HepG2 (cell line): ENCODE results near the gene SNX24. TPM values are rescaled to one million over a fixed set of nuclear protein-coding genes. Genes with fewer than 3 reads are reported as not detected.

Experiments
- ATAC-seq: fragments of 200-7000 bp; cut with Tn5 transposase; 3 replicates; pipeline ENCODE4 v1.9.1; 2020; ENCODE audit warnings: mild to moderate bottlenecking, moderate library complexity
- BruUV-seq: library from RNA; stranded (reverse); fragments of 400-500 nt; replicated peaks from 2 replicates; lab custom pipeline; 2021; lab: Mats Ljungman, UMichigan
- CTCF ChIA-PET: fragments of 300-600 bp; formaldehyde crosslinking; extraction: SDS; loops from one replicate; lab custom pipeline; 2021; ENCODE audit warnings: low total read pairs, inconsistent platforms, low intra/inter-chr PET ratio; lab: Yijun Ruan, JAX
- POLR2A ChIA-PET: fragments of 350-600 bp; sonication (Branson Sonifier 250); formaldehyde crosslinking; loops from one replicate; lab custom pipeline; 2020; ENCODE audit warnings: antibody characterized with exemption, inconsistent platforms; lab: Yijun Ruan, JAX
- DNase-seq: peaks from one replicate; pipeline ENCODE4 v3.0.0-alpha.2; 2015; ENCODE audit warnings: low spot score
- FAIRE-seq: peaks from 3 replicates; lab custom pipeline; 2011; peaks lifted over from hg19 to GRCh38; lab: Jason Lieb, UNC
- H2AFZ ChIP-seq: one replicate; pipeline ENCODE4 v1.6.1; 2011; ENCODE audit warnings: low read length, inconsistent platforms
- H3K27ac ChIP-seq: fragments of 300-600 bp; 3 replicates; pipeline ENCODE4 v1.8.0; 2011; ENCODE audit warnings: mixed run types, mild to moderate bottlenecking, mixed read lengths, low read length, inconsistent platforms; ENCODE audit not compliant: insufficient read depth; ENCODE audit errors: extremely low read length
- H3K27me3 ChIP-seq, 2 experiments: fragments of 200-600 bp in 1 of 2; 2 replicates in 1 of 2; 3 replicates in 1 of 2; pipeline versions ENCODE4 v1.6.0 to v1.8.0; 2011; ENCODE audit warnings: low read length in 2 of 2, mild to moderate bottlenecking in 2 of 2, moderate library complexity in 2 of 2, inconsistent platforms in 1 of 2; ENCODE audit not compliant: insufficient read depth in 2 of 2, control insufficient read depth in 1 of 2
- H3K36me3 ChIP-seq, 2 experiments: fragments of 200-600 bp in 1 of 2; replicated peaks in 1 of 2; 2 replicates in 1 of 2; 3 replicates in 1 of 2; pipeline versions ENCODE4 v1.5.1 to v1.8.0; 2011; ENCODE audit warnings: low read length in 2 of 2, inconsistent platforms in 1 of 2; ENCODE audit not compliant: insufficient read depth in 2 of 2, control insufficient read depth in 1 of 2
- H3K4me1 ChIP-seq: 2 replicates; pipeline ENCODE4 v1.5.1; 2012; ENCODE audit warnings: low read length, inconsistent platforms; ENCODE audit not compliant: insufficient read depth
- H3K4me2 ChIP-seq: 2 replicates; pipeline ENCODE4 v1.6.0; 2011; ENCODE audit warnings: low read depth, low read length, inconsistent platforms
- H3K4me3 ChIP-seq, 3 experiments: fragments of 200-600 bp in 1 of 3; sonication (generic), shearing (Covaris generic) in 1 of 3; replicated peaks in 1 of 3; 2 replicates each; pipeline ENCODE4 v1.5.1; 2011 to 2016; ENCODE audit warnings: low read length in 3 of 3, inconsistent platforms in 2 of 3, low read depth in 2 of 3, mild to moderate bottlenecking in 2 of 3, control low read depth in 1 of 3, mixed read lengths in 1 of 3; ENCODE audit not compliant: insufficient read depth in 1 of 3
- H3K79me2 ChIP-seq: one replicate; pipeline ENCODE4 v1.6.1; 2011; ENCODE audit warnings: low read length, inconsistent platforms; ENCODE audit not compliant: insufficient read depth
- H3K9ac ChIP-seq: 2 replicates; pipeline ENCODE4 v1.6.0; 2011; ENCODE audit warnings: mild to moderate bottlenecking, low read depth, low read length, inconsistent platforms; ENCODE audit not compliant: insufficient read depth
- H3K9me3 ChIP-seq: 2 replicates; pipeline ENCODE4 v1.5.1; 2012; ENCODE audit warnings: mild to moderate bottlenecking, low read length
- H4K20me1 ChIP-seq: 2 replicates; pipeline ENCODE4 v1.6.0; 2011; ENCODE audit warnings: inconsistent platforms, mild to moderate bottlenecking, low read length, moderate library complexity; ENCODE audit not compliant: insufficient read depth
- MAFK ChIP-seq, 2 experiments: IDR thresholded peaks in 1 of 2; conservative IDR thresholded peaks in 1 of 2; 2 replicates each; pipeline ENCODE4 v1.6.1; 2011; ENCODE audit warnings: improper control_type of control experiment in 2 of 2, low read length in 2 of 2
- ZNF672 ChIP-seq: sonication (generic); formaldehyde crosslinking; IDR thresholded peaks from 2 replicates; pipeline ENCODE4 v1.8.1; 2022; ENCODE audit warnings: missing genetic modification reagents
- ZNF678 ChIP-seq: sonication (generic); formaldehyde crosslinking; IDR thresholded peaks from 2 replicates; pipeline ENCODE4 v1.4.0; 2020; ENCODE audit warnings: mild to moderate bottlenecking, missing genetic modification reagents
- WGBS: methylation state at CpG from one replicate; pipeline ENCODE4 v1.1.6; 2017; ENCODE audit warnings: low lambda C conversion rate; 5-methylcytosine and 5-hydroxymethylcytosine counted together
- in situ Hi-C: cut with HindIII; loops from 2 replicates; pipeline ENCODE4 v1.10.0; 2017; ENCODE audit warnings: low pct_unique_long_range_greater_than_20kb; ENCODE audit not compliant: extremely low pct_ligation_motif_present
- intact Hi-C: fragments of 100-400 bp; cut with micrococcal nuclease; formaldehyde crosslinking; loops from one replicate; pipeline ENCODE4 v1.10.0; 2022; ENCODE audit not compliant: unreplicated experiment
- polyA plus RNA-seq, 8 experiments: library from polyadenylated mRNA; depleted of rRNA in 3 of 8; stranded (reverse) in 7 of 8; unstranded in 1 of 8; fragments of >200 nt; fragmentation: Illumina TruSeq in 4 of 8; extraction: Trizol in 4 of 8; gene quantifications; 2 replicates each; pipeline versions ENCODE4 v1.2.1 to v1.2.3, GENCODE V29; 2011 to 2016; ENCODE audit warnings: low read depth in 4 of 8, missing spikeins in 1 of 8, mixed read lengths in 1 of 8; ENCODE audit not compliant: insufficient read depth in 1 of 8
- total RNA-seq, 5 experiments: library from RNA; depleted of rRNA; stranded (reverse); fragments of >200 nt; fragmentation: Illumina TruSeq; extraction: Trizol; gene quantifications; 2 replicates each; pipeline ENCODE4 v1.2.3, GENCODE V29; 2016; ENCODE audit warnings: low read depth in 1 of 5
- TF ChIP-seq, protein P1 (sequence below): sonication (generic); formaldehyde crosslinking; IDR thresholded peaks from 2 replicates; pipeline ENCODE4 v1.5.0; 2020; ENCODE audit warnings: missing genetic modification reagents
- TF ChIP-seq, protein P2 (sequence below): sonication (generic); formaldehyde crosslinking; IDR thresholded peaks from 2 replicates; pipeline ENCODE4 v1.9.0; 2021; ENCODE audit warnings: missing genetic modification reagents, borderline replicate concordance

Gene SNX24
- total and polyA plus RNA-seq, 2 of the 13 experiments (the other 11 are each of a cell fraction or from before 2014, with no cell fraction given), result 7.2 to 23.7 TPM

DNA sequence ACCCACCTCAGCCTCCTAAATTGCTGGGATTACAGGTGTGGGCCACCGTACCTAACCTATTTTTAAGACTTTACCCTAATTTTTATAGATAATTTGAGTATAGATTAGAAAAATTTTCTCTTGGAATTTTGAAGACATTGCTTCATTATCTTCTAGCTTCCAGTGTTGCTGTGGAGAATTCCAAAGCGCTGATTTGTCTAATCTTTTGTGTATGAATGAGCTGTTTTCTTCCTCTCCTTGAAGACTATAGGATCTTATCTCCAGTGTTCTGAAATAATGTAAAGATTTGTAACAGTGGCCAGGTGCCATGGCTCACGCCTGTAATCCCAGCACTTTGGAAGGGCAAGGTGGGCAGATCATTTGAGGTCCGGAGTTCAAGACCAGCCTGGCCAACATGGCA lies 5.7 kb upstream of the SNX24 start:
- WGBS, result 95% methylated on average over 4 of the region's 4 CpGs
- H2AFZ ChIP-seq, result no peak overlapping the region
- H3K9me3 ChIP-seq, result no peaks in the 10 kb centered on the region
- H3K4me3 ChIP-seq, result no peak overlapping the region
- no peak overlapping the region for H3K4me2 ChIP-seq
- POLR2A ChIA-PET, result no interaction called here
- intact Hi-C loops, result loop anchor here (10.0 kb wide), 2 partner anchors 135 to 675 kb away; partner anchors contain the start of gene CSNK1G3
- no peaks in the 10 kb centered on the region for H3K36me3 ChIP-seq
- DNase-seq (no peak), ATAC-seq (no peak), FAIRE-seq (no peak)
- no peaks in the 10 kb centered on the region; a peak in 1 of 5 replicates for H3K27me3 ChIP-seq
- CTCF ChIA-PET, result no interaction called here
- H3K79me2 ChIP-seq, result no peaks in the 10 kb centered on the region
- BruUV-seq, result no TSS peak
- TF ChIP-seq, protein P1, sequence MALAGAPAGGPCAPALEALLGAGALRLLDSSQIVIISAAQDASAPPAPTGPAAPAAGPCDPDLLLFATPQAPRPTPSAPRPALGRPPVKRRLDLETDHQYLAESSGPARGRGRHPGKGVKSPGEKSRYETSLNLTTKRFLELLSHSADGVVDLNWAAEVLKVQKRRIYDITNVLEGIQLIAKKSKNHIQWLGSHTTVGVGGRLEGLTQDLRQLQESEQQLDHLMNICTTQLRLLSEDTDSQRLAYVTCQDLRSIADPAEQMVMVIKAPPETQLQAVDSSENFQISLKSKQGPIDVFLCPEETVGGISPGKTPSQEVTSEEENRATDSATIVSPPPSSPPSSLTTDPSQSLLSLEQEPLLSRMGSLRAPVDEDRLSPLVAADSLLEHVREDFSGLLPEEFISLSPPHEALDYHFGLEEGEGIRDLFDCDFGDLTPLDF (CRISPR knock-in tag), result no peak
- no peak for TF ChIP-seq ZNF672 (CRISPR knock-in tag)
- in situ Hi-C loops, result no loop called here
- no peaks in the 10 kb centered on the region for H4K20me1 ChIP-seq
- H3K27ac ChIP-seq, result no peak overlapping the region
- H3K4me1 ChIP-seq, result peaks cover 13% of the 10 kb centered on the region
- H3K9ac ChIP-seq, result no peak overlapping the region

DNA sequence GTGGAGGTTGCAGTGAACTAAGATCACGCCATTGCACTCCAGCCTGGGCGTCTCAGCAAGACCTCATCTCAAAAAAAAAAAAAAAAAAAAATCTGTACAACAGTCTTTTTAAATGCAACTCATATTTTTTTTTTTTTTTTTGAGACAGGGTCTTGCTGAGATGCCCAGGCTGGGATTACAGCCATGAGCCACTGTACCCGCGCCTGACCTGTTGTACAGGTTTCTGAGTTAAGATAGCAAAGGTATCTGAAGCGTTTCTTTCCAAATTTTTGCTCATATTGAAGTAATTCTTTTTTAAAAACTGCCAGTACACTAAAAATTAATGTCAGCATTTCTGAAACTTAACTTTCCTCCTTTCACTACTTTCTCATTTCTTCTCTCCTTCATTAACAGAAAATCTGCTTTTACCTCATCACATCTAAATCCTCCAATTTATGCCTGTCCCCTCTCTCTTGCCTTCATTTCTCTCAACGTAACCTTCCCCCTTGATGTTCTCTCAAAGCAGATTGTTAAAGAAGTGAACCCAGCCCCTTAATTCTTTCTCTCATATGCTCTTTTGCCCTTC lies 3.3 kb upstream of the SNX24 start:
- ChIA-PET POLR2A (no interaction called here), CTCF (no interaction called here)
- BruUV-seq, result no TSS peak
- Histone ChIP-seq H3K27me3 (no peaks in the 10 kb centered on the region; a peak in 1 of 5 replicates), H3K9ac (no peak overlapping the region), H3K4me3 (no peak overlapping the region), H3K79me2 (no peaks in the 10 kb centered on the region), H3K4me2 (no peak overlapping the region), H4K20me1 (no peaks in the 10 kb centered on the region), H3K4me1 (peaks cover 25% of the 10 kb centered on the region), H3K36me3 (no peaks in the 10 kb centered on the region), H3K9me3 (no peaks in the 10 kb centered on the region), H2AFZ (no peak overlapping the region), H3K27ac (no peak overlapping the region)
- TF ChIP-seq MAFK (conservative IDR thresholded peaks at IDR 0.05 in 1 of 2, IDR thresholded peaks at IDR 0.05 in 1 of 2; ENCODE audit: low read length in 2 of 2) (peak in 1 of 2 experiments; percentile 36; a peak in 1 of 4 replicates), ZNF678 (CRISPR knock-in tag) (no peak)
- TF ChIP-seq, protein P2, sequence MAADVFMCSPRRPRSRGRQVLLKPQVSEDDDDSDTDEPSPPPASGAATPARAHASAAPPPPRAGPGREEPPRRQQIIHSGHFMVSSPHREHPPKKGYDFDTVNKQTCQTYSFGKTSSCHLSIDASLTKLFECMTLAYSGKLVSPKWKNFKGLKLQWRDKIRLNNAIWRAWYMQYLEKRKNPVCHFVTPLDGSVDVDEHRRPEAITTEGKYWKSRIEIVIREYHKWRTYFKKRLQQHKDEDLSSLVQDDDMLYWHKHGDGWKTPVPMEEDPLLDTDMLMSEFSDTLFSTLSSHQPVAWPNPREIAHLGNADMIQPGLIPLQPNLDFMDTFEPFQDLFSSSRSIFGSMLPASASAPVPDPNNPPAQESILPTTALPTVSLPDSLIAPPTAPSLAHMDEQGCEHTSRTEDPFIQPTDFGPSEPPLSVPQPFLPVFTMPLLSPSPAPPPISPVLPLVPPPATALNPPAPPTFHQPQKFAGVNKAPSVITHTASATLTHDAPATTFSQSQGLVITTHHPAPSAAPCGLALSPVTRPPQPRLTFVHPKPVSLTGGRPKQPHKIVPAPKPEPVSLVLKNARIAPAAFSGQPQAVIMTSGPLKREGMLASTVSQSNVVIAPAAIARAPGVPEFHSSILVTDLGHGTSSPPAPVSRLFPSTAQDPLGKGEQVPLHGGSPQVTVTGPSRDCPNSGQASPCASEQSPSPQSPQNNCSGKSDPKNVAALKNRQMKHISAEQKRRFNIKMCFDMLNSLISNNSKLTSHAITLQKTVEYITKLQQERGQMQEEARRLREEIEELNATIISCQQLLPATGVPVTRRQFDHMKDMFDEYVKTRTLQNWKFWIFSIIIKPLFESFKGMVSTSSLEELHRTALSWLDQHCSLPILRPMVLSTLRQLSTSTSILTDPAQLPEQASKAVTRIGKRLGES (CRISPR knock-in tag), result no peak
- ATAC-seq (no peak), DNase-seq (no peak), FAIRE-seq (no peak)
- WGBS, result 98% methylated on average over 6 of the region's 6 CpGs
- intact Hi-C loops, result loop anchor here (10.0 kb wide), 2 partner anchors 137 to 673 kb away; partner anchors contain the start of gene CSNK1G3
- in situ Hi-C loops, result no loop called here
